GM21367 (cell line): ENCODE measurements around the gene ARHGAP27.

Experiments used
- ATAC-seq: cut with Tn5 transposase; IDR thresholded peaks from one replicate; pipeline ENCODE4 v1.9.1; 2021; ENCODE audit not compliant: unreplicated experiment

The ARHGAP27 gene

GRCh38 chr17:45408611-45409421 is 23.9 kb downstream of the ARHGAP27 start:
- no peak for ATAC-seq

DNA sequence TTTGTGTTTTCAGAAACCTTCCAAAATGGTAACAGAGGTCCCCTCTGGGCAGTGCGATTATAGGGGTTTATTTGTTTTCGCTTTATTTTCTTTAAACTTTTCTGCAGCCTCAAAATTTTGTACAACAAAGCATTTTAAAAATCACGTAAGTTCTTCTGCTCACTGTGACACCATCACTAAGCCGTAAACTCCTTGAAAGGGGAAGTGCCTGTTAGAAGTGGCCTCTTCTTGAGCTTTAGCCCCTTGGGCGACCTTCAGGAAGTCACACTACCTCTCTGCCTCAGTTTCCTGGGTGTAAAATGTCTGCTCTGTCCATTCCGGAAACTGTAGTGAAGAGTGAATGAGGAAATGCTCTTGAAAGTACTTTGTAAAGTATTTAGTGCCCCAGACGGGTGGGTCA is 26.6 kb downstream of the ARHGAP27 start:
- ATAC-seq = no peak

DNA sequence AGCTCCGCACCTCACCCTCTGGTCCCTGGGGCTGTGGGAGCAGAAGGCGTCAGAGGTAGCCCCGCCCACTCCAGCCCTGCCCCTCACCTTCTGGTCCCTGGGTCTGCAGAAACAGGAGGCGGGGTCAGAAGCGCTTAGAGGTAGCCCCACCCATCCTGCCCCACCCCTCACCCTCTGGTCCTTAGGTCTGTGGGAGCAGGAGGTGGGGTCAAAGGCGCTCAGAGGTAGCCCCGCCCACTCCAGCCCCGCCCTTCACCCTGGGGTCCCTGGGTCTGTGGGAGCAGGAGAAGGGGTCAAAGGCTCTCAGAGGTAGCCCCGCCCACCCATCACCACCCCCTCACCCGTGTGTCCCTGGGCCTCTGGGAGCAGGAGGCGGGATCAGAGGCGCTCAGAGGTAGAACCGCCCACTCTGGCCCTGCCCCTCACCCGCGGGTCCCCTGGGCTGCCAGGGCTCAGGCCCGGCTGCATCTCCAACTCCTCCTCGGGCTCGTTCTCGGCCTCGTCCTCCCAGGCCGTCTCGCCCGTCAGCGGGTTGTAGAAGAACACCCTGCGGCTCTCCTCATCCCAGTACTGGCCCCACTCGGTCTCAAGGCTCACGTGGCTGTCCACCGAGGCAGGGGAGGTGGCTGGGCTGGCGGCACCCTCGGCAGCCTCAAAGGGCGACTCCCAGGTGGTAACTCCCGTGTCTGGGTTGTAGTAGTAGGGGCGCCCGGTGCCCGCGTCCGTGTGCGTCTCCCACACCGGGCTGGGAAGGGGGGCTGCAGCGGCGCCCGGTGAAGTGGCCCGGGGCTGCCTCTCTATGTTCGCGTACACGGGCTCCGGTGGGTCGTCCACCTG is 27.2 kb downstream of the ARHGAP27 start:
- ATAC-seq = no peak

DNA sequence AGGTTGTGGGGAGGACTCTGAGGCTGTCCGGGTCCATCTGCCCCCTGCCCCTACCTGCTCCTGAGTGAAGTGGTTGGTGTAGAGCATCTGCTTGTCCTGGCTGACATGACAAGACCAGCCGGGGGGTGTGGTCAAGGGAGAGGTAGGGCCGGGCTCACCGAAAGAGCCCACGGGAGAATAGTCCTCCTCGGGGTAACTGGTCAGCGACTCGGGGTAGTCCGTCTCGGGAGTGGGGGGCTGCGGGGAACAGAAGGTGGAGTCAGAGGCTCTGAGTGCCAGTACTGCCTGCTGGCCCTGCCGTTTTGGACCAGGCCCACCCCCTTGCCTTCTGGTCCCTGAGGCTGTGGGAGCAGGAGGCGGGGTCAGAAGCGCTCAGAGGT is 27.8 kb downstream of the ARHGAP27 start:
- no peak for ATAC-seq

GRCh38 chr17:45403906-45404490 is 28.7 kb downstream of the ARHGAP27 start:
- no peak for ATAC-seq

- ATAC-seq = no peak
Observed at GRCh38 chr17:45402916-45403315, 29.8 kb downstream of the ARHGAP27 start.

GRCh38 chr17:45398800-45399199 is 33.9 kb downstream of the ARHGAP27 start:
- no peak for ATAC-seq

GRCh38 chr17:45397796-45398195 is 34.9 kb downstream of the ARHGAP27 start:
- ATAC-seq = no peak

- no peak for ATAC-seq
Observed at GRCh38 chr17:45396496-45397205, 36.0 kb downstream of the ARHGAP27 start.

- ATAC-seq = no peak
Observed at GRCh38 chr17:45395569-45396415, 36.9 kb downstream of the ARHGAP27 start.

- no peak for ATAC-seq
Observed at GRCh38 chr17:45394913-45395568, 37.6 kb downstream of the ARHGAP27 start.

- no peak for ATAC-seq
Observed at GRCh38 chr17:45394564-45394912, 38.1 kb downstream of the ARHGAP27 start.

DNA sequence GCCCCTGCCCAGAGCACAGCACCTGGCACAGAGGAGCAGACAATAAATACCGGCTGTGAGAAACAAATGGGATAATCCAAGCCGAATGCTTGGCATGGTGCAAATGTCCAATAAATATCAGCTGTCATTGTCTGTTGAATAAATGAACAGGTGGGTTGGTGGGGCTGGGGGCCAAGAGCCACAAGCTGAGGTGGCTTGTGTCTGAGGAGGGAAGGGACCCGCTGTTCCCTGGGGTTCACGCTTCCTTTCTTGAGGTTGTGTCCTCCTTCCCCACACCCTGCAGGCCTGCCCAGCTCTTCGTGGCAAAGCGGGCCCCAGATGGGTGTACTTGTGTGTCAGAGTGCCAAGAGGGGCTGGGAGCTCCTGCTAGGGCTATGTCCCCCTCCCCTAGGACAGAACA is 38.6 kb downstream of the ARHGAP27 start:
- no peak for ATAC-seq

- ATAC-seq = no peak
Observed at GRCh38 chr17:45393411-45393810, 39.3 kb downstream of the ARHGAP27 start.

DNA sequence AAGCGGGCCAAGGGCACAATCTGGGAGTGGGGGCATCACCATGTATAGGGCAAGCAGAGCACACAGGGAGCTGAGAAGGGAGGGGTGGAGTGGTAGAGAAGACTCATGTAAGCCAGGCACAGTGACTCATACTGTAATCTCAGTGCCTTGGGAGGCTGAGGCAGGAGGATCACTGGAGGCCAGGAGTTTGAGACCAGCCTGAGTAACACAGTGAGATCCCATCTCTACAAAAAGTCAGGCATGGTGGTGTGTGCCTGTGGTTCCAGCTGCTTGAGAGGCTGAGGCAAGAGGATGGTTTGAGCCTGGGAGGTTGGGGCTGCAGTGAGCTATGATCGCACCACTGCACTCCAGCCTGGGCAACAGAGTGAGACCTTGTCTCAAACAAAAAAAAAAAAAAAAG is 40.8 kb downstream of the ARHGAP27 start:
- ATAC-seq = no peak

- no peak for ATAC-seq
Observed at GRCh38 chr17:45391291-45391690, 41.4 kb downstream of the ARHGAP27 start.

DNA sequence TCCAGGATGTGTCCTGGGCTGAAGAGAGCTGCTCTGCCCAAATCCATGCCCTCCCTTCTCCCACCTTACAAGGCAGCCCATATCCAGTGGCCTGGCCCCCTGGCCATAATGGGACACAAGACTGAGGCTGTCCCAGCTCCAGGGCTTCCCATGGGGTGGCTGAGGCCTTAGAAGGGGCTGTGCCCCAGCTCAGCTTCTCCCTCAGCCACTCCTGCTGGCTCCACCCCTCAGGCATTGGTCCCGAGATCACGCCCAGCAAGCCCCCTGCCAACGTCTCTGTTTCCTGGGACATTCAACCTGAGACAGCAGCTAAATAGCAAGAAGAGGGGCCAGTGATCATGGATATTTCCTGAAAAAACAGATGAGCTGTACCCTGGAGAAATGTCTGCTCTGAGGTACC is 43.3 kb downstream of the ARHGAP27 start:
- no peak for ATAC-seq

- no peak for ATAC-seq
Observed at GRCh38 chr17:45388604-45389325, 43.9 kb downstream of the ARHGAP27 start.

- no peak for ATAC-seq
Observed at GRCh38 chr17:45387739-45388138, 44.9 kb downstream of the ARHGAP27 start.
